ENCODE results near the gene MYOG.

- TF ChIP-seq NFKBIZ (CRISPR knock-in tag; IDR thresholded peaks at IDR 0.05), result no peak
- no peak for TF ChIP-seq ZNF629 (CRISPR knock-in tag; conservative IDR thresholded peaks at IDR 0.05)
- no peak for TF ChIP-seq RBFOX2 (IDR thresholded peaks at IDR 0.05; ENCODE audit: low read depth, low read length)
- no peak for TF ChIP-seq STAG1 (CRISPR knock-in tag; IDR thresholded peaks at IDR 0.05)
- TF ChIP-seq, protein P1, sequence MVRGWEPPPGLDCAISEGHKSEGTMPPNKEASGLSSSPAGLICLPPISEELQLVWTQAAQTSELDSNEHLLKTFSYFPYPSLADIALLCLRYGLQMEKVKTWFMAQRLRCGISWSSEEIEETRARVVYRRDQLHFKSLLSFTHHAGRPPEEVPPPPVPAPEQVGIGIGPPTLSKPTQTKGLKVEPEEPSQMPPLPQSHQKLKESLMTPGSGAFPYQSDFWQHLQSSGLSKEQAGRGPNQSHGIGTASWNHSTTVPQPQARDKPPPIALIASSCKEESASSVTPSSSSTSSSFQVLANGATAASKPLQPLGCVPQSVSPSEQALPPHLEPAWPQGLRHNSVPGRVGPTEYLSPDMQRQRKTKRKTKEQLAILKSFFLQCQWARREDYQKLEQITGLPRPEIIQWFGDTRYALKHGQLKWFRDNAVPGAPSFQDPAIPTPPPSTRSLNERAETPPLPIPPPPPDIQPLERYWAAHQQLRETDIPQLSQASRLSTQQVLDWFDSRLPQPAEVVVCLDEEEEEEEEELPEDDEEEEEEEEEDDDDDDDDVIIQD (CRISPR knock-in tag; IDR thresholded peaks at IDR 0.05; ENCODE audit: low read depth), result no peak
Observed at GRCh38 chr1:203035111-203036000, 50.5 kb downstream of the MYOG start.
